ENCODE data around the gene TMED4. TPM values are rescaled to one million over a fixed set of nuclear protein-coding genes. Genes with fewer than 3 reads are reported as not detected.

TMED4 gene
- total RNA-seq, 1 experiment from 2014 or later = 67.3 TPM

DNA sequence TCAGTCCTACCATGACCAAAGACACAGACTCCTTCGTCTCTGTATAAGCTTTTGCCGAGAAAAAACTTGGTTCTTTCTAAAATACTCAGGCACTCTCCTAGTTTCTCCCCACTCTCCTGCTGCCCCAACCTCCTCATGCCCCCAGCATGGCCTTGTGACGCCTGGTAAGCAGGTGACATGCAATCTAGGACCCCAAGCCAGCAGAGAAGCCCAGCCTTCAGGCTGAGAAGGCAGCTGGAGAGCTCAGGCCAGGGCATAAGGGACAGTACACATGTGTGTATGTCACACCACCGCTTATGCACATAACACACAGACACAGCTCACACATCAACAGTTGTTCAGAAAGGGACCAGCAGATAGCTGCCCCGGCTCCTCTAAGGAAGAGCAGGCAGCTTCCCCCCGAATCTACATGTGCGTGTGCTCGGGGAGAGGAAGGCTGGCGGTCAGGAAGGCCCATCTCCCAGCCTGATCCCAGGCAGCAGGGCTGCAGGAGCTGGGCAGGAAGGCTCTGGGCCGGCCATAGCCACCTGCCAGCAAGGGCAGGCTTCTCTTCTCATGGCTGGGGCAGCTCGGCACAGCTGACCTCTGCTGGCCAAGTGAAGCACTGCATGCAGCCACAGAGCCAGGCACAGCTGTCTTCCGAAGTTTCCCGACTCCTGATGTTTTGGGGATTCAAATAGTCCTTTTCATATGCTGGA, 16.8 kb downstream of the TMED4 start:
- ChIA-PET RAD21 (ENCODE audit: low non-redundant PET in 1 of 2, low total read pairs in 2 of 2, uncharacterized antibody in 2 of 2, unreplicated experiment in 2 of 2) (interaction anchor here (0.9 to 1.5 kb wide), 2 partner anchors 324 kb away, joined by 3 to 4 read pairs; no protein-coding TSS in a partner anchor), POLR2A (interaction anchor here (0.5 to 1.0 kb wide), 2 partner anchors 9 to 348 kb away, joined by 3 to 4 read pairs; partner anchors contain the start of gene DDX56), CTCF (interaction anchor here (0.5 to 3.0 kb wide), 11 partner anchors 9 to 836 kb away, joined by 3 to 21 read pairs (median 6); partner anchors contain the start of genes COA1 and DDX56)
- Histone ChIP-seq H3K36me3 (ENCODE audit: control insufficient read depth in 1 of 2, insufficient read depth in 2 of 2, low read length in 2 of 2) (peaks cover 49 to 53% of the 10 kb centered on the region in 2 experiments), H3K27ac (ENCODE audit: low read depth, low read length) (no peak overlapping the region), H3K4me1 (ENCODE audit: control insufficient read depth in 1 of 2, insufficient read depth in 2 of 2, low read length in 2 of 2) (peaks cover 11 to 26% of the 10 kb centered on the region in 2 experiments), H4K20me1 (ENCODE audit: insufficient read depth) (peaks cover 7% of the 10 kb centered on the region; the same call in 1 of the 2 replicates), H3K27me3 (ENCODE audit: insufficient read depth, low read length) (no peaks in the 10 kb centered on the region), H3K9ac (ENCODE audit: low read length) (no peak overlapping the region), H3K4me2 (ENCODE audit: low read length) (no peak overlapping the region), H3K9me3 (ENCODE audit: control insufficient read depth in 1 of 2, insufficient read depth in 1 of 2, low read depth in 1 of 2, low read length in 2 of 2) (no peaks in the 10 kb centered on the region), H3K79me2 (ENCODE audit: insufficient read depth, low read length) (peaks cover 35% of the 10 kb centered on the region), H3K4me3 (replicated peaks in 1 of 2; ENCODE audit: low read depth in 1 of 2, low read length in 2 of 2) (no peak overlapping the region), H3K9me2 (ENCODE audit: insufficient read depth) (no peaks in the 10 kb centered on the region), H2AFZ (ENCODE audit: low read depth, low read length, poor library complexity, severe bottlenecking) (no peak overlapping the region)
- no TSS peak for BruUV-seq (replicated peaks)
- intact Hi-C loops (cut with micrococcal nuclease) = loop anchor here (1.0 to 5.0 kb wide), 2 partner anchors 218 to 324 kb away; no protein-coding TSS in a partner anchor
- DNase-seq (ENCODE audit: low read depth, low spot score) = no peak
- peak; percentile 80 for ATAC-seq
- TF ChIP-seq EZH2phosphoT487 (IDR thresholded peaks at IDR 0.05; ENCODE audit: borderline replicate concordance) (no peak), SRF (IDR thresholded peaks at IDR 0.05; ENCODE audit: low read depth) (no peak), YY1 (IDR thresholded peaks at IDR 0.05; ENCODE audit: extremely low read depth, insufficient replicate concordance, low read depth, low read length) (no peak), SIN3A (IDR thresholded peaks at IDR 0.05; ENCODE audit: low read depth) (no peak), JUND (IDR thresholded peaks at IDR 0.05) (no peak), POLR2A (IDR thresholded peaks at IDR 0.05; ENCODE audit: borderline replicate concordance, extremely low read depth, insufficient read depth, insufficient read length) (no peak), RAD21 (IDR thresholded peaks at IDR 0.05; ENCODE audit: low read depth) (peak; percentile 78), EZH2 (IDR thresholded peaks at IDR 0.05) (no peak), TCF7L2 (IDR thresholded peaks at IDR 0.05; ENCODE audit: borderline replicate concordance, extremely low read depth, insufficient read depth, insufficient read length) (no peak), FOSL1 (IDR thresholded peaks at IDR 0.05; ENCODE audit: low read depth) (no peak), SP1 (IDR thresholded peaks at IDR 0.05; ENCODE audit: low read depth) (no peak)
- TF ChIP-seq, protein P1, sequence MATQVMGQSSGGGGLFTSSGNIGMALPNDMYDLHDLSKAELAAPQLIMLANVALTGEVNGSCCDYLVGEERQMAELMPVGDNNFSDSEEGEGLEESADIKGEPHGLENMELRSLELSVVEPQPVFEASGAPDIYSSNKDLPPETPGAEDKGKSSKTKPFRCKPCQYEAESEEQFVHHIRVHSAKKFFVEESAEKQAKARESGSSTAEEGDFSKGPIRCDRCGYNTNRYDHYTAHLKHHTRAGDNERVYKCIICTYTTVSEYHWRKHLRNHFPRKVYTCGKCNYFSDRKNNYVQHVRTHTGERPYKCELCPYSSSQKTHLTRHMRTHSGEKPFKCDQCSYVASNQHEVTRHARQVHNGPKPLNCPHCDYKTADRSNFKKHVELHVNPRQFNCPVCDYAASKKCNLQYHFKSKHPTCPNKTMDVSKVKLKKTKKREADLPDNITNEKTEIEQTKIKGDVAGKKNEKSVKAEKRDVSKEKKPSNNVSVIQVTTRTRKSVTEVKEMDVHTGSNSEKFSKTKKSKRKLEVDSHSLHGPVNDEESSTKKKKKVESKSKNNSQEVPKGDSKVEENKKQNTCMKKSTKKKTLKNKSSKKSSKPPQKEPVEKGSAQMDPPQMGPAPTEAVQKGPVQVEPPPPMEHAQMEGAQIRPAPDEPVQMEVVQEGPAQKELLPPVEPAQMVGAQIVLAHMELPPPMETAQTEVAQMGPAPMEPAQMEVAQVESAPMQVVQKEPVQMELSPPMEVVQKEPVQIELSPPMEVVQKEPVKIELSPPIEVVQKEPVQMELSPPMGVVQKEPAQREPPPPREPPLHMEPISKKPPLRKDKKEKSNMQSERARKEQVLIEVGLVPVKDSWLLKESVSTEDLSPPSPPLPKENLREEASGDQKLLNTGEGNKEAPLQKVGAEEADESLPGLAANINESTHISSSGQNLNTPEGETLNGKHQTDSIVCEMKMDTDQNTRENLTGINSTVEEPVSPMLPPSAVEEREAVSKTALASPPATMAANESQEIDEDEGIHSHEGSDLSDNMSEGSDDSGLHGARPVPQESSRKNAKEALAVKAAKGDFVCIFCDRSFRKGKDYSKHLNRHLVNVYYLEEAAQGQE (IDR thresholded peaks at IDR 0.05; ENCODE audit: low read depth) = no peak
- TF ChIP-seq, protein P2, sequence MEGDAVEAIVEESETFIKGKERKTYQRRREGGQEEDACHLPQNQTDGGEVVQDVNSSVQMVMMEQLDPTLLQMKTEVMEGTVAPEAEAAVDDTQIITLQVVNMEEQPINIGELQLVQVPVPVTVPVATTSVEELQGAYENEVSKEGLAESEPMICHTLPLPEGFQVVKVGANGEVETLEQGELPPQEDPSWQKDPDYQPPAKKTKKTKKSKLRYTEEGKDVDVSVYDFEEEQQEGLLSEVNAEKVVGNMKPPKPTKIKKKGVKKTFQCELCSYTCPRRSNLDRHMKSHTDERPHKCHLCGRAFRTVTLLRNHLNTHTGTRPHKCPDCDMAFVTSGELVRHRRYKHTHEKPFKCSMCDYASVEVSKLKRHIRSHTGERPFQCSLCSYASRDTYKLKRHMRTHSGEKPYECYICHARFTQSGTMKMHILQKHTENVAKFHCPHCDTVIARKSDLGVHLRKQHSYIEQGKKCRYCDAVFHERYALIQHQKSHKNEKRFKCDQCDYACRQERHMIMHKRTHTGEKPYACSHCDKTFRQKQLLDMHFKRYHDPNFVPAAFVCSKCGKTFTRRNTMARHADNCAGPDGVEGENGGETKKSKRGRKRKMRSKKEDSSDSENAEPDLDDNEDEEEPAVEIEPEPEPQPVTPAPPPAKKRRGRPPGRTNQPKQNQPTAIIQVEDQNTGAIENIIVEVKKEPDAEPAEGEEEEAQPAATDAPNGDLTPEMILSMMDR (IDR thresholded peaks at IDR 0.05 in 2 of 3, conservative IDR thresholded peaks at IDR 0.05 in 1 of 3; ENCODE audit: borderline replicate concordance in 1 of 3, insufficient read depth in 1 of 3, low read depth in 2 of 3, low read length in 2 of 3) = peak; percentile 63 to 99 (median 88)
- TF ChIP-seq, protein P3, sequence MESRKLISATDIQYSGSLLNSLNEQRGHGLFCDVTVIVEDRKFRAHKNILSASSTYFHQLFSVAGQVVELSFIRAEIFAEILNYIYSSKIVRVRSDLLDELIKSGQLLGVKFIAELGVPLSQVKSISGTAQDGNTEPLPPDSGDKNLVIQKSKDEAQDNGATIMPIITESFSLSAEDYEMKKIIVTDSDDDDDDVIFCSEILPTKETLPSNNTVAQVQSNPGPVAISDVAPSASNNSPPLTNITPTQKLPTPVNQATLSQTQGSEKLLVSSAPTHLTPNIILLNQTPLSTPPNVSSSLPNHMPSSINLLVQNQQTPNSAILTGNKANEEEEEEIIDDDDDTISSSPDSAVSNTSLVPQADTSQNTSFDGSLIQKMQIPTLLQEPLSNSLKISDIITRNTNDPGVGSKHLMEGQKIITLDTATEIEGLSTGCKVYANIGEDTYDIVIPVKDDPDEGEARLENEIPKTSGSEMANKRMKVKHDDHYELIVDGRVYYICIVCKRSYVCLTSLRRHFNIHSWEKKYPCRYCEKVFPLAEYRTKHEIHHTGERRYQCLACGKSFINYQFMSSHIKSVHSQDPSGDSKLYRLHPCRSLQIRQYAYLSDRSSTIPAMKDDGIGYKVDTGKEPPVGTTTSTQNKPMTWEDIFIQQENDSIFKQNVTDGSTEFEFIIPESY (IDR thresholded peaks at IDR 0.05; ENCODE audit: extremely low read depth, insufficient replicate concordance, low read length) = no peak
